Endothelial cell of umbilical vein (primary cell): ENCODE data around the gene PRKX.

Experiments used
- CTCF ChIP-seq, 2 donors: IDR thresholded peaks; 1 replicate in 1 of 2; 2 replicates in 1 of 2; pipeline ENCODE4 v1.5.1; 2011; ENCODE audit warnings: low read length in 2 of 2, mild to moderate bottlenecking in 2 of 2, moderate library complexity in 2 of 2, control low read depth in 1 of 2, inconsistent platforms in 1 of 2, low read depth in 1 of 2; ENCODE audit not compliant: insufficient read depth in 1 of 2; ENCODE audit errors: extremely low read depth in 1 of 2
- EZH2 ChIP-seq: IDR thresholded peaks from 2 replicates; pipeline ENCODE4 v1.6.1; 2012; ENCODE audit warnings: borderline replicate concordance, low read depth, mild to moderate bottlenecking, moderate library complexity, low read length, inconsistent platforms; ENCODE audit not compliant: severe bottlenecking
- GATA2 ChIP-seq: IDR thresholded peaks from 2 replicates; pipeline ENCODE4 v1.7.0; 2011; ENCODE audit warnings: low read depth, mild to moderate bottlenecking, moderate library complexity, mixed read lengths, low read length; ENCODE audit not compliant: insufficient read length, insufficient read depth
- JUN ChIP-seq: IDR thresholded peaks from 2 replicates; pipeline ENCODE4 v1.6.1; 2011; ENCODE audit warnings: borderline replicate concordance, low read depth; ENCODE audit not compliant: insufficient read length, insufficient read depth
- MYC ChIP-seq: IDR thresholded peaks from one replicate; pipeline ENCODE4 v1.6.1; 2011; ENCODE audit warnings: mild to moderate bottlenecking, low read depth, low read length
- POLR2A ChIP-seq: IDR thresholded peaks from 2 replicates; pipeline ENCODE4 v1.6.1; 2012; ENCODE audit warnings: low read depth, mild to moderate bottlenecking, control low read depth, low read length
- POLR2AphosphoS5 ChIP-seq: IDR thresholded peaks from 2 replicates; pipeline ENCODE4 v1.6.1; 2012; ENCODE audit warnings: low read depth, mild to moderate bottlenecking, control low read depth, low read length, moderate library complexity; ENCODE audit not compliant: insufficient read depth
- TF ChIP-seq, protein P1 (sequence below): IDR thresholded peaks from 2 replicates; pipeline ENCODE4 v1.6.1; 2011; ENCODE audit not compliant: insufficient read depth, insufficient read length

DNA sequence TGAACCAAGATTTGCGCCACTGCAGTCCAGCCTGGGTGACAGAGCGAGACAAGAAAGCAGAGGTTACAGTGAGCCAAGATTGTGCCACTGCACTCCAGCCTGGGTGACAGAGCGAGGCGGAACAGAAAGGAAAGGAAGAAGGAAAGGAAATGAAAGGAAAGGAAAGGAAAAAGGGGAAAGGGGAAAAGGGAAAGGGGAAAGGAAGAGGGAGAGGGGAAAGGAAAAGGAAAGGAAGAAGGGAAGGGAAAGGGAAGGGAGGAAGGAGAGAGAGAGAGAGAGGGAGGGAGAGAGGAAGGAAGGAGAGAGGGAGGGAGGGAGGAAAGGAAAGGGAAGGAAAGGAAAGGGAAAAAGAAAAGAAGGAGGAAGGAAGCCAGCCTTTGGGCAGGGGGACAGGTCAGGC is 76.6 kb downstream of the PRKX start:
- TF ChIP-seq CTCF (IDR thresholded peaks at IDR 0.05; ENCODE audit: extremely low read depth in 1 of 2, insufficient read depth in 1 of 2, low read depth in 1 of 2, low read length in 2 of 2) = no peak
- no peak for TF ChIP-seq EZH2
- TF ChIP-seq POLR2A = no peak
- no peak for TF ChIP-seq POLR2AphosphoS5
- no peak for TF ChIP-seq GATA2
- TF ChIP-seq JUN = no peak
- TF ChIP-seq MYC = no peak
- TF ChIP-seq, protein P1, sequence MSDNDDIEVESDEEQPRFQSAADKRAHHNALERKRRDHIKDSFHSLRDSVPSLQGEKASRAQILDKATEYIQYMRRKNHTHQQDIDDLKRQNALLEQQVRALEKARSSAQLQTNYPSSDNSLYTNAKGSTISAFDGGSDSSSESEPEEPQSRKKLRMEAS = no peak
